ENCODE data around the gene ATP13A3.

The ATP13A3 gene

DNA sequence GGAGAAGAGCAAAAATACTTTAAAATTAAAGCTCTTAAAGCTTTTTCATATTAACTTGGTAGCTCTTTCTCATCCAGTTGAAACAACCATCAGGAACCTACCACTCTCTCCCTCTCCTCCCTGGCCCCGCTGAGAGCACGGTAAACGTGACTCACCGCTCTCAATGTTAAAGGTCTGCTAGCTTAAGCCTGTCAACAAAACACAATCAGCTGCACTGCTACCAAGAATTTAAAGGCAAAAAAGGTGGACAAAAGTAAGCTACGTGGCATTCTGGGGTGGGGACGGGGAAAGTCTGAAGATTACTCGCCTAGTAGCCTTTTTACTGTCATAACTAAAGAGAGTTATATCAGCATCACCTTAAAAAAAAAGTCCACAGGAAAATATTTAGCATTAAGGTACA, 79.4 kb downstream of the ATP13A3 start:
- TF ChIP-seq PATZ1 (CRISPR knock-in tag; IDR thresholded peaks at IDR 0.05; ENCODE audit: borderline replicate concordance), result no peak
- peak; percentile 58; the same call in 2 of the 3 replicates for ATAC-seq

DNA sequence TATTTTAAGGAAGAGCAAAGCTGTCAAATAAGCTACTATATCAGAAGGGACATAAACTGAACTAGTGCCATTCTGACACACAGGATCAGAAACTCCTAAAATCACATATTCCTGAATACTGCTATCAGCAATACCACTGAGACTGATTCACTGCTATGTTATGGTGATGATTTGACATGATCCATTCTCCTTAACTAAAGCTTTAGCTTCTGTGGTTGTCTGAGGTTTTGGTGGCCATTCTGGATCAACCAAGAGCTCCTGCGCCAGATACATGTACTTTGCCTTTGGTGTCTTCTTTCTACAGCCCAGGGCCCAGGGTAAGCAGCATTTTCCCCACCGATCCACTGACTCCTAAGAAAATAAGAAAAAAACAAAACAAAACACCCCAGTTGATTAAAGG, 81.0 kb downstream of the ATP13A3 start:
- ATAC-seq, result no peak

DNA sequence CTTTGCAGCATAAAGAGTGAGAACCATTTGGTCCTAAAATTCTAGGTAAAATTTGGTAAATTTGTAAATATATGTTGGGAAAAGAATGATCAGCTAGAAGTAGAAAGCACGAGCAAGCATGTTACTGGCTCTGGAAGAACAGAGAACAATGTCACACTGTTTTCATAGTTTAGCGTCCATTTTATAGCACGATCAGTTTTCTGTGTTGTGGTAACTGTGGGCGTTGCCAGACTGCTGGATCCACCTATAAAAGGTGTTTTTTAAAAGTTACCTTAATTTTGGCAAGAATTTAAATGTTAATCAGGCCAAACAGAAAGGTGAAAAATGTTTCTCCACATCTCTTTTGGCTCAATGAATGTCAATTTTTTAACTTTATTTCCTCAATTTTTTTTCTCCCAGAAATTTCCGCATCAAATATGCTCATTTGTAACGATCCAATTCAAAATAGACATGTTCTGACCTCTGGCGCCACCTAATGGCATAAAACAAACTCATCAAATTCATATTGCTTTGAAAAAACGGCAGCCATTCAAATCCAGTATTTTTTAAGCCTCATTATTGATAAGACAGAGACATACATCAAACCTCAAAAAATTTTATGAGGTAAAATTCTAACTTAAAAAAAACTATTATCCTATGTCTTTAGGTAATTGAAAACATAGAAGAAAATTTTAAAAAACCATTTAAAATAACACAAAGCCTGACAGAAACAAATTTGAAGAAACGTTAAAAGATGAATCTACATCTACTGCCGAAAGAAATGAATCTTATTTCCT, 82.2 kb downstream of the ATP13A3 start:
- peak; percentile 58; the same call in 2 of the 3 replicates for ATAC-seq
- no peak for TF ChIP-seq ESRRG (CRISPR knock-in tag; IDR thresholded peaks at IDR 0.05)
- TF ChIP-seq POU6F1 (CRISPR knock-in tag; IDR thresholded peaks at IDR 0.05; ENCODE audit: borderline replicate concordance, low read depth), result no peak

More for the DNA sequence above, 81.0 kb downstream of the ATP13A3 start:
- TF ChIP-seq ZNF565 (CRISPR knock-in tag; conservative IDR thresholded peaks at IDR 0.05; ENCODE audit: low read depth) (no peak), BACH2 (CRISPR knock-in tag; IDR thresholded peaks at IDR 0.05; ENCODE audit: borderline replicate concordance) (no peak), PPARA (CRISPR knock-in tag; IDR thresholded peaks at IDR 0.05; ENCODE audit: borderline replicate concordance) (no peak), PATZ1 (CRISPR knock-in tag; IDR thresholded peaks at IDR 0.05; ENCODE audit: borderline replicate concordance) (no peak), POU6F1 (CRISPR knock-in tag; IDR thresholded peaks at IDR 0.05; ENCODE audit: borderline replicate concordance, low read depth) (no peak), CSRNP3 (CRISPR knock-in tag; IDR thresholded peaks at IDR 0.05) (no peak), ESRRG (CRISPR knock-in tag; IDR thresholded peaks at IDR 0.05) (no peak), TCF4 (CRISPR knock-in tag; IDR thresholded peaks at IDR 0.05; ENCODE audit: borderline replicate concordance) (no peak), RARB (CRISPR knock-in tag; IDR thresholded peaks at IDR 0.05) (no peak)

- TF ChIP-seq, protein P1, sequence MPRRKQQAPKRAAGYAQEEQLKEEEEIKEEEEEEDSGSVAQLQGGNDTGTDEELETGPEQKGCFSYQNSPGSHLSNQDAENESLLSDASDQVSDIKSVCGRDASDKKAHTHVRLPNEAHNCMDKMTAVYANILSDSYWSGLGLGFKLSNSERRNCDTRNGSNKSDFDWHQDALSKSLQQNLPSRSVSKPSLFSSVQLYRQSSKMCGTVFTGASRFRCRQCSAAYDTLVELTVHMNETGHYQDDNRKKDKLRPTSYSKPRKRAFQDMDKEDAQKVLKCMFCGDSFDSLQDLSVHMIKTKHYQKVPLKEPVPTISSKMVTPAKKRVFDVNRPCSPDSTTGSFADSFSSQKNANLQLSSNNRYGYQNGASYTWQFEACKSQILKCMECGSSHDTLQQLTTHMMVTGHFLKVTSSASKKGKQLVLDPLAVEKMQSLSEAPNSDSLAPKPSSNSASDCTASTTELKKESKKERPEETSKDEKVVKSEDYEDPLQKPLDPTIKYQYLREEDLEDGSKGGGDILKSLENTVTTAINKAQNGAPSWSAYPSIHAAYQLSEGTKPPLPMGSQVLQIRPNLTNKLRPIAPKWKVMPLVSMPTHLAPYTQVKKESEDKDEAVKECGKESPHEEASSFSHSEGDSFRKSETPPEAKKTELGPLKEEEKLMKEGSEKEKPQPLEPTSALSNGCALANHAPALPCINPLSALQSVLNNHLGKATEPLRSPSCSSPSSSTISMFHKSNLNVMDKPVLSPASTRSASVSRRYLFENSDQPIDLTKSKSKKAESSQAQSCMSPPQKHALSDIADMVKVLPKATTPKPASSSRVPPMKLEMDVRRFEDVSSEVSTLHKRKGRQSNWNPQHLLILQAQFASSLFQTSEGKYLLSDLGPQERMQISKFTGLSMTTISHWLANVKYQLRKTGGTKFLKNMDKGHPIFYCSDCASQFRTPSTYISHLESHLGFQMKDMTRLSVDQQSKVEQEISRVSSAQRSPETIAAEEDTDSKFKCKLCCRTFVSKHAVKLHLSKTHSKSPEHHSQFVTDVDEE (CRISPR knock-in tag; IDR thresholded peaks at IDR 0.05), result no peak
- TF ChIP-seq CSDC2 (CRISPR knock-in tag; IDR thresholded peaks at IDR 0.05) (no peak), ZFP30 (CRISPR knock-in tag; IDR thresholded peaks at IDR 0.05) (no peak), ZNF565 (CRISPR knock-in tag; conservative IDR thresholded peaks at IDR 0.05; ENCODE audit: low read depth) (no peak), SNAI2 (CRISPR knock-in tag; IDR thresholded peaks at IDR 0.05) (no peak), ISL1 (CRISPR knock-in tag; IDR thresholded peaks at IDR 0.05) (no peak), TOX (CRISPR knock-in tag; IDR thresholded peaks at IDR 0.05; ENCODE audit: borderline replicate concordance) (no peak)
- ATAC-seq, result no peak
Observed at GRCh38 chr3:194401868-194402329, 84.9 kb downstream of the ATP13A3 start.
